Measurements from ENCODE around the gene ATP9B.

- TF ChIP-seq RFX5 (IDR thresholded peaks at IDR 0.05; ENCODE audit: low read depth, low read length) (no peak), TCF12 (IDR thresholded peaks at IDR 0.05; ENCODE audit: low read depth, low read length) (no peak)
These were observed 278.9 kb downstream of the ATP9B start for GRCh38 chr18:79348066-79348465.
